Neural cell (in vitro differentiated cells): Measurements from ENCODE around the gene DNM1. TPM values are rescaled to one million over a fixed set of nuclear protein-coding genes. Genes with fewer than 3 reads are reported as not detected.

Experiments used
- H2AFZ ChIP-seq: fragments of 200-600, 300-800 bp; sonication (generic), shearing (Covaris generic); 2 replicates; pipeline ENCODE4 v1.6.0; 2014; ENCODE audit warnings: low read depth, mild to moderate bottlenecking, antibody characterized with exemption, low read length, moderate library complexity
- H3F3A ChIP-seq: fragments of 200-600 bp; shearing (Covaris generic); 2 replicates; pipeline ENCODE4 v1.6.1; 2016; ENCODE audit warnings: mild to moderate bottlenecking, moderate library complexity, mixed read lengths, antibody characterized with exemption, low read length; ENCODE audit not compliant: insufficient read depth, poor library complexity, severe bottlenecking
- H3K27ac ChIP-seq: fragments of 200-600, 300-800 bp; sonication (generic), shearing (Covaris generic); 2 replicates; pipeline ENCODE4 v1.5.1; 2014; ENCODE audit warnings: mild to moderate bottlenecking, low read length, moderate library complexity
- H3K27me3 ChIP-seq: fragments of 300-800, 200-600 bp; sonication (generic), shearing (Covaris generic); 2 replicates; pipeline ENCODE4 v1.6.0; 2014; ENCODE audit warnings: mild to moderate bottlenecking, low read depth, low read length, moderate library complexity; ENCODE audit not compliant: insufficient read depth
- H3K36me3 ChIP-seq: fragments of 300-800, 200-600 bp; sonication (generic), shearing (Covaris generic); 2 replicates; pipeline ENCODE4 v1.5.1; 2014; ENCODE audit warnings: mild to moderate bottlenecking, antibody characterized with exemption, low read length, moderate library complexity; ENCODE audit not compliant: insufficient read depth
- H3K4me2 ChIP-seq: fragments of 300-800, 200-600 bp; sonication (generic), shearing (Covaris generic); 2 replicates; pipeline ENCODE4 v1.6.0; 2014; ENCODE audit warnings: mild to moderate bottlenecking, low read length
- H3K4me3 ChIP-seq: fragments of 300-800, 200-600 bp; sonication (generic), shearing (Covaris generic); 2 replicates; pipeline ENCODE4 v1.5.1; 2014; ENCODE audit warnings: mild to moderate bottlenecking, low read length, moderate library complexity
- H3K79me2 ChIP-seq: fragments of 200-600 bp; shearing (Covaris generic); replicated peaks from 2 replicates; pipeline ENCODE4 v1.6.0; 2014; ENCODE audit warnings: mild to moderate bottlenecking, low read length, moderate library complexity; ENCODE audit not compliant: insufficient read depth
- H3K9ac ChIP-seq: fragments of 300-800, 200-600 bp; sonication (generic), shearing (Covaris generic); 2 replicates; pipeline ENCODE4 v1.6.1; 2016; ENCODE audit warnings: mild to moderate bottlenecking, low read length, mixed read lengths
- H3K9me2 ChIP-seq: fragments of 200-600 bp; shearing (Covaris generic); 2 replicates; pipeline ENCODE4 v1.6.1; 2016; ENCODE audit warnings: mild to moderate bottlenecking, low read length, mixed read lengths; ENCODE audit not compliant: insufficient read depth
- H3K9me3 ChIP-seq: fragments of 200-600, 300-800 bp; sonication (generic), shearing (Covaris generic); 2 replicates; pipeline ENCODE4 v1.6.1; 2016; ENCODE audit warnings: mild to moderate bottlenecking, mixed run types, low read length, moderate library complexity, mixed read lengths
- H4K20me1 ChIP-seq: fragments of 200-600 bp; shearing (Covaris generic); 2 replicates; pipeline ENCODE4 v1.6.1; 2016; ENCODE audit warnings: mild to moderate bottlenecking, mixed run types; ENCODE audit not compliant: insufficient read depth
- CTCF ChIP-seq: fragments of 450-650 bp; IDR thresholded peaks from 2 replicates; pipeline ENCODE4 v1.5.1; 2014; ENCODE audit warnings: antibody characterized with exemption, mild to moderate bottlenecking, moderate library complexity; ENCODE audit not compliant: poor library complexity, severe bottlenecking
- EP300 ChIP-seq: fragments of 450-650 bp; conservative IDR thresholded peaks from 2 replicates; pipeline ENCODE4 v1.6.1; 2014; ENCODE audit warnings: antibody characterized with exemption, mild to moderate bottlenecking, moderate library complexity; ENCODE audit not compliant: poor library complexity, severe bottlenecking
- EZH2 ChIP-seq: fragments of 200-600, 300-800 bp; shearing (Covaris generic), sonication (generic); IDR thresholded peaks from 2 replicates; pipeline ENCODE4 v1.6.1; 2014; ENCODE audit warnings: antibody characterized with exemption, low read length, borderline replicate concordance, mild to moderate bottlenecking; ENCODE audit not compliant: insufficient read depth, poor library complexity, severe bottlenecking
- MXI1 ChIP-seq: fragments of 450-650 bp; conservative IDR thresholded peaks from 2 replicates; pipeline ENCODE4 v1.6.1; 2014; ENCODE audit warnings: antibody characterized with exemption, mild to moderate bottlenecking; ENCODE audit not compliant: poor library complexity, severe bottlenecking
- POLR2AphosphoS5 ChIP-seq: IDR thresholded peaks from 2 replicates; pipeline ENCODE4 v1.6.1; 2012
- RAD21 ChIP-seq: fragments of 450-650 bp; conservative IDR thresholded peaks from 2 replicates; pipeline ENCODE4 v1.6.1; 2014; ENCODE audit warnings: antibody characterized with exemption, mild to moderate bottlenecking, moderate library complexity
- REST ChIP-seq: IDR thresholded peaks from 2 replicates; pipeline ENCODE4 v1.6.1; 2012; ENCODE audit warnings: borderline replicate concordance
- SMC3 ChIP-seq: fragments of 450-650 bp; conservative IDR thresholded peaks from 2 replicates; pipeline ENCODE4 v1.6.1; 2014; ENCODE audit warnings: antibody characterized with exemption, mild to moderate bottlenecking, moderate library complexity; ENCODE audit not compliant: poor library complexity
- TAF1 ChIP-seq: IDR thresholded peaks from 2 replicates; pipeline ENCODE4 v1.6.1; 2012; ENCODE audit warnings: low read depth
- polyA plus RNA-seq: library from polyadenylated mRNA; depleted of rRNA; stranded (reverse); fragments of >200 nt; gene quantifications from 2 replicates; pipeline ENCODE4 v1.2.3, GENCODE V29; 2014

The DNM1 gene
- polyA plus RNA-seq, 1 donor from 2014 or later = 104 TPM

GRCh38 chr9:128244091-128244836, 41.1 kb downstream of the DNM1 start:
- Histone ChIP-seq H3K79me2 (no peaks in the 10 kb centered on the region), H2AFZ (no peak overlapping the region), H3K9me3 (no peaks in the 10 kb centered on the region), H3K36me3 (peaks cover 6% of the 10 kb centered on the region), H3K27me3 (no peaks in the 10 kb centered on the region), H3K4me2 (no peak overlapping the region), H3K9ac (no peak overlapping the region), H3F3A (no peaks in the 10 kb centered on the region), H4K20me1 (no peaks in the 10 kb centered on the region), H3K9me2 (no peaks in the 10 kb centered on the region), H3K27ac (no peak overlapping the region), H3K4me3 (no peak overlapping the region)
- TF ChIP-seq POLR2AphosphoS5 (no peak), RAD21 (no peak), CTCF (no peak), EZH2 (no peak), REST (no peak), SMC3 (no peak), TAF1 (no peak), MXI1 (no peak), EP300 (no peak)

GRCh38 chr9:128244837-128245231, 41.7 kb downstream of the DNM1 start:
- no peak overlapping the region for H3K27ac ChIP-seq
- H3K36me3 ChIP-seq = peaks cover 4% of the 10 kb centered on the region
- no peaks in the 10 kb centered on the region for H3K9me2 ChIP-seq
- H3K4me2 ChIP-seq = no peak overlapping the region
- H3K9me3 ChIP-seq = no peaks in the 10 kb centered on the region
- H3F3A ChIP-seq = no peaks in the 10 kb centered on the region
- TF ChIP-seq SMC3 (no peak), CTCF (no peak)
- H3K27me3 ChIP-seq = no peaks in the 10 kb centered on the region
- H2AFZ ChIP-seq = no peak overlapping the region
- no peak overlapping the region for H3K4me3 ChIP-seq
- no peaks in the 10 kb centered on the region for H4K20me1 ChIP-seq
- H3K9ac ChIP-seq = no peak overlapping the region
- H3K79me2 ChIP-seq = no peaks in the 10 kb centered on the region
